GM13976 (cell line): ENCODE measurements around the gene AMOTL2.

Source experiments
- DNase-seq: peaks from one replicate; pipeline ENCODE4 v3.0.0; 2012; ENCODE audit warnings: low spot score
- CTCF ChIP-seq: IDR thresholded peaks from 2 replicates; pipeline ENCODE4 v1.5.1; 2012; ENCODE audit warnings: borderline replicate concordance, mild to moderate bottlenecking; ENCODE audit not compliant: insufficient read depth; ENCODE audit errors: extremely low read depth, missing control alignments, control extremely low read depth
- in situ Hi-C: fragments of 300-500 bp; cut with MboI; formaldehyde crosslinking; loops from one replicate; pipeline ENCODE4 v1.12.0; 2022; ENCODE audit warnings: low sequenced_read_pairs, mixed read lengths, inconsistent platforms; ENCODE audit not compliant: unreplicated experiment

AMOTL2 gene

GRCh38 chr3:134392336-134392983 lies 18.2 kb upstream of the AMOTL2 start:
- no peak for TF ChIP-seq CTCF
- no peak for DNase-seq

GRCh38 chr3:134389865-134390264 lies 15.6 kb upstream of the AMOTL2 start:
- no peak for DNase-seq
- TF ChIP-seq CTCF = no peak
- in situ Hi-C loops = no loop called here

More at GRCh38 chr3:134392336-134392983, 18.2 kb upstream of the AMOTL2 start:
- in situ Hi-C loops = no loop called here

GRCh38 chr3:134388788-134389485 lies 14.7 kb upstream of the AMOTL2 start:
- no peak for DNase-seq
- no peak for TF ChIP-seq CTCF
- in situ Hi-C loops = no loop called here

DNA sequence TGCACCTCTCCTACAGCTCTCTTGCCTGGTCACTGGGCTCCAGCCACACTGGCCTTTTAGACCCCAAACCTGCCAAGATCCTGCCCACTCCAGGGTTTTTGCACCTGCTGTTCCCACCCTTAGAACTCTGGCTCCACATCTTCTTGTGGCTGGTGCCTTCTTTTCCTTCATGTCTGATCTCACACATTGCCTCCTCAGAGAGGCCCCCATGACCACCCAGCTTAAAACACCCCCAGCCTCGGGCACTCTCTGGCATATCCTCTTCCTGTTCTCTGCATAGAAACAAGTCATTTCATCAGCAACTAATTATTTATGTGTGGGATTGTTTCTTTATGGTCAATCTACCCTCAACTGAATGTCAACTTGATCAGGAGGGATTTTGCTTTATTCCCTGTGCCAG lies 14.0 kb upstream of the AMOTL2 start:
- no peak for DNase-seq
- no peak for TF ChIP-seq CTCF
- in situ Hi-C loops = no loop called here

- no peak for TF ChIP-seq CTCF
- no peak for DNase-seq
- in situ Hi-C loops = no loop called here
These were observed 13.0 kb upstream of the AMOTL2 start for GRCh38 chr3:134387293-134387692.

DNA sequence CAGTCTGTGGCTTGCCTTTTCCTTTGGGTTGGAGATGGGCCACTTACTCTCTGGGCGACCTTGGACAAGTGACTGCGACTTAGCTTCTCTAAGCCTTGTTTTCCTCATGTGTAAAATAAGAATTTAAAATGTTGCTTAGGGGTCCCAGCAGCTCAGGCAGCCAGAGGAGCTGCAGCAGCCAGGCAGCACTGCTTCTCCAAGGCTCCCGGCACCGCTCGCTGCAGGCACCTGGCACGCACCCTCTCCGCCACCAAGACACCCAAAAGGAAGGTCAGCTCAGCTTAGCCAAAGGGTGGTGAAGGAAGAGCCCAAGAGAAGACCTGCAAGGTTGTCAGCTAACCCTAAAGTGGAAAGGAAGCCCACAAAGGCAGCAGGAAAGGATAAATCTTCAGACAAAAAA lies 10.7 kb upstream of the AMOTL2 start:
- in situ Hi-C loops = no loop called here
- no peak for DNase-seq
- TF ChIP-seq CTCF = no peak
